ENCODE data around the gene PACSIN2. TPM values are rescaled to one million over a fixed set of nuclear protein-coding genes. Genes with fewer than 3 reads are reported as not detected.
A peak's percentile ranks its signal among the peaks of the same experiment; 100 is the strongest.

PACSIN2 gene
- total and polyA plus RNA-seq, 2 of the 13 experiments (the other 11 are each of a cell fraction or from before 2014, with no cell fraction given): 54.1 to 68.8 TPM

DNA sequence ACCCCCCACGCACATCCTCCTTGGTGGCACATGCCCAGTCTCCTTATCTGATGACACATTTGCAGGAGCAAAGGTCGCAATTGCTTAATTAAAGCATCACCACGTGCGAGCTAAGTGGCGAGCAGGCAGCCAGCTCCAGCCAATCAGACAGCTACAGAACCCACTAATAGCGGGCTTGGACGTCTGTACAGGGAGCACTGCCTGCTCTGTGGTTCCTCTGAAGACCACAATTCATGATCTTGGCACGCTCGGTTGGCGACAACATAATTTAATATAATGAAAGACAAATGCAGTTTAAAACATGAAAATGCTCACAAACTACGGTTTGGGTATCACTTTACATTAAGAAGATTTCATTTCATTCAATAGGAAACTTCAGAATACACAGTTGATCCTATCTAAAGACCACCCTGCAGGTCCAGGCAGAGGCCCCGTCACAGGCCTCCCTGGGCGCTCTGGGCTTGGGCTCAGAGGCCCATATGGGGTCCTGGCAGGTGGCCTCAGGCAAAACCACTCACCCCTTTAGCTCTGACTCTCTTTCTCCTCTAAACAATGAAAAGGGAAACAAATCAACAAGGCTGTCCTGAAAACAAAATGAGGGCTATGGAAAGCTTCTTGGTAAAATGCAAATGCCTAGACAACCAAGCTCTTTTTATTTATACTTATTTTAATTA is 10.4 kb downstream of the PACSIN2 start:
- H4K20me1 ChIP-seq (ENCODE audit: insufficient read depth, low read length): peaks cover 59% of the 10 kb centered on the region
- H3K27me3 ChIP-seq (ENCODE audit: control insufficient read depth in 1 of 2, insufficient read depth in 2 of 2, low read length in 2 of 2): no peaks in the 10 kb centered on the region
- ChIA-PET POLR2A (interaction anchor here (0.6 to 7.3 kb wide), 6 partner anchors 11 to 45 kb away, joined by 3 to 101 read pairs (median 4); partner anchors contain the start of gene PACSIN2), CTCF (ENCODE audit: low intra/inter-chr PET ratio, low total read pairs) (no interaction called here)
- no peaks in the 10 kb centered on the region; a peak in 2 of 5 replicates for H3K36me3 ChIP-seq (replicated peaks in 1 of 2; ENCODE audit: control insufficient read depth in 1 of 2, insufficient read depth in 2 of 2, low read length in 2 of 2)
- FAIRE-seq (no peak), ATAC-seq (no peak), DNase-seq (ENCODE audit: low spot score) (peak; percentile 58)
- BruUV-seq (replicated peaks): no TSS peak
- H2AFZ ChIP-seq (ENCODE audit: low read length): no peak overlapping the region
- in situ Hi-C loops (cut with HindIII; ENCODE audit: extremely low pct_ligation_motif_present, low pct_unique_long_range_greater_than_20kb): no loop called here
- H3K27ac ChIP-seq (ENCODE audit: extremely low read length, insufficient read depth, low read length): peak overlapping the region; percentile 36
- no peak overlapping the region for H3K4me3 ChIP-seq (replicated peaks in 1 of 3; ENCODE audit: insufficient read depth in 1 of 3, low read depth in 2 of 3, low read length in 3 of 3)
- peaks cover 98% of the 10 kb centered on the region for H3K4me1 ChIP-seq (ENCODE audit: insufficient read depth, low read length)
- peak overlapping the region; percentile 25 for H3K4me2 ChIP-seq (ENCODE audit: low read depth, low read length)
- intact Hi-C loops (cut with micrococcal nuclease; ENCODE audit: unreplicated experiment): no loop called here
- peaks cover 98% of the 10 kb centered on the region for H3K79me2 ChIP-seq (ENCODE audit: insufficient read depth, low read length)
- H3K9ac ChIP-seq (ENCODE audit: insufficient read depth, low read depth, low read length): no peak overlapping the region
- 61% methylated on average over 13 of the region's 13 CpGs for WGBS (ENCODE audit: low lambda C conversion rate)
- H3K9me3 ChIP-seq (ENCODE audit: low read length): no peaks in the 10 kb centered on the region
- TF ChIP-seq CEBPB (IDR thresholded peaks at IDR 0.05; ENCODE audit: borderline replicate concordance, low read depth, low read length) (peak; percentile 61; the same call in 1 of the 2 replicates), NFYC (CRISPR knock-in tag; IDR thresholded peaks at IDR 0.05) (peak; percentile 18; the same call in 1 of the 2 replicates), ATF4 (CRISPR knock-in tag; IDR thresholded peaks at IDR 0.05) (peak in 1 of 2 experiments; percentile 39; a peak in 1 of 4 replicates), TFDP1 (CRISPR knock-in tag; IDR thresholded peaks at IDR 0.05; ENCODE audit: borderline replicate concordance) (0 out of 2 replicates have a peak, but pooled peaks have one; percentile 11), FOSL2 (CRISPR knock-in tag; IDR thresholded peaks at IDR 0.05) (peak; percentile 85), HNF4G (IDR thresholded peaks at IDR 0.05; ENCODE audit: borderline replicate concordance, low read depth, low read length) (peak; percentile 53), HNF4G (CRISPR knock-in tag; IDR thresholded peaks at IDR 0.05; ENCODE audit: borderline replicate concordance, low read depth) (no peak), MYC (CRISPR knock-in tag; IDR thresholded peaks at IDR 0.05; ENCODE audit: borderline replicate concordance) (peak; percentile 43; the same call in 1 of the 2 replicates), SALL1 (CRISPR knock-in tag; IDR thresholded peaks at IDR 0.05) (peak; percentile 13; the same call in 1 of the 2 replicates), KDM5B (CRISPR knock-in tag; IDR thresholded peaks at IDR 0.05; ENCODE audit: borderline replicate concordance) (0 out of 2 replicates have a peak, but pooled peaks have one; percentile 30), SPEN (CRISPR knock-in tag; IDR thresholded peaks at IDR 0.05; ENCODE audit: low read depth) (no peak), ZNF225 (CRISPR knock-in tag; IDR thresholded peaks at IDR 0.05) (no peak), SRSF1 (optimal IDR thresholded peaks at IDR 0.05; ENCODE audit: low read depth, low read length) (no peak), JUNB (CRISPR knock-in tag; IDR thresholded peaks at IDR 0.05; ENCODE audit: borderline replicate concordance) (0 out of 2 replicates have a peak, but pooled peaks have one; percentile 21), SIN3B (IDR thresholded peaks at IDR 0.05; ENCODE audit: low read length) (no peak), ZNF850 (CRISPR knock-in tag; conservative IDR thresholded peaks at IDR 0.05) (no peak)
- TF ChIP-seq, protein P1, sequence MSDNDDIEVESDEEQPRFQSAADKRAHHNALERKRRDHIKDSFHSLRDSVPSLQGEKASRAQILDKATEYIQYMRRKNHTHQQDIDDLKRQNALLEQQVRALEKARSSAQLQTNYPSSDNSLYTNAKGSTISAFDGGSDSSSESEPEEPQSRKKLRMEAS (IDR thresholded peaks at IDR 0.05): peak; percentile 50; the same call in 1 of the 2 replicates
- TF ChIP-seq, protein P2, sequence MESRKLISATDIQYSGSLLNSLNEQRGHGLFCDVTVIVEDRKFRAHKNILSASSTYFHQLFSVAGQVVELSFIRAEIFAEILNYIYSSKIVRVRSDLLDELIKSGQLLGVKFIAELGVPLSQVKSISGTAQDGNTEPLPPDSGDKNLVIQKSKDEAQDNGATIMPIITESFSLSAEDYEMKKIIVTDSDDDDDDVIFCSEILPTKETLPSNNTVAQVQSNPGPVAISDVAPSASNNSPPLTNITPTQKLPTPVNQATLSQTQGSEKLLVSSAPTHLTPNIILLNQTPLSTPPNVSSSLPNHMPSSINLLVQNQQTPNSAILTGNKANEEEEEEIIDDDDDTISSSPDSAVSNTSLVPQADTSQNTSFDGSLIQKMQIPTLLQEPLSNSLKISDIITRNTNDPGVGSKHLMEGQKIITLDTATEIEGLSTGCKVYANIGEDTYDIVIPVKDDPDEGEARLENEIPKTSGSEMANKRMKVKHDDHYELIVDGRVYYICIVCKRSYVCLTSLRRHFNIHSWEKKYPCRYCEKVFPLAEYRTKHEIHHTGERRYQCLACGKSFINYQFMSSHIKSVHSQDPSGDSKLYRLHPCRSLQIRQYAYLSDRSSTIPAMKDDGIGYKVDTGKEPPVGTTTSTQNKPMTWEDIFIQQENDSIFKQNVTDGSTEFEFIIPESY (CRISPR knock-in tag; IDR thresholded peaks at IDR 0.05): peak; percentile 63; the same call in 1 of the 2 replicates
